ENCODE results near the gene GABRG3. TPM values are rescaled to one million over a fixed set of nuclear protein-coding genes. Genes with fewer than 3 reads are reported as not detected.

Gene GABRG3
- total RNA-seq, 3 donors from 2014 or later: 0.15 to 0.33 TPM; not detected in 1

DNA sequence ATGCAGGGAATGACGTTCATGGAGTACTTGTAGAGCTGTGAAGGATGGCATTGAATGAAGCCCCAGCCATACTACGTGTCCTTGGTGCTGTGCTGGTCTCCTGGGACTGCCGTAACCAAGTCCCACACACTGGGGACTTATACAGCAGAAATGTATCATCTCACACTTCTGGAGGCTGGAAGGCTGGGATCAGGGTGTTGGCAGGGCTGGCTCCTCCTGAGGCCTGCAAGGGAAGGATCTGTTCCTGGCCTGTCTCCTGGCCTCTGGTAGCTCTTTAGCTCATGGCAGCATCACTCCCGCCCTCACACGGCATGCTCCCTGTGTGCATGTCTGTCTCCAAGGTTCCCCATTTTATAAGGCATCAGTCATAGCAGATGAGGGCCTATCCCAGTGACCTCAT lies 29.5 kb upstream of the GABRG3 start:
- intact Hi-C loops (cut with DNase I; ENCODE audit: low total_unique reads): no loop called here
- DNase-seq (ENCODE audit: low spot score in 2 of 2): no peak
- TF ChIP-seq POLR2A (IDR thresholded peaks at IDR 0.05): no peak
- TF ChIP-seq, protein P1, sequence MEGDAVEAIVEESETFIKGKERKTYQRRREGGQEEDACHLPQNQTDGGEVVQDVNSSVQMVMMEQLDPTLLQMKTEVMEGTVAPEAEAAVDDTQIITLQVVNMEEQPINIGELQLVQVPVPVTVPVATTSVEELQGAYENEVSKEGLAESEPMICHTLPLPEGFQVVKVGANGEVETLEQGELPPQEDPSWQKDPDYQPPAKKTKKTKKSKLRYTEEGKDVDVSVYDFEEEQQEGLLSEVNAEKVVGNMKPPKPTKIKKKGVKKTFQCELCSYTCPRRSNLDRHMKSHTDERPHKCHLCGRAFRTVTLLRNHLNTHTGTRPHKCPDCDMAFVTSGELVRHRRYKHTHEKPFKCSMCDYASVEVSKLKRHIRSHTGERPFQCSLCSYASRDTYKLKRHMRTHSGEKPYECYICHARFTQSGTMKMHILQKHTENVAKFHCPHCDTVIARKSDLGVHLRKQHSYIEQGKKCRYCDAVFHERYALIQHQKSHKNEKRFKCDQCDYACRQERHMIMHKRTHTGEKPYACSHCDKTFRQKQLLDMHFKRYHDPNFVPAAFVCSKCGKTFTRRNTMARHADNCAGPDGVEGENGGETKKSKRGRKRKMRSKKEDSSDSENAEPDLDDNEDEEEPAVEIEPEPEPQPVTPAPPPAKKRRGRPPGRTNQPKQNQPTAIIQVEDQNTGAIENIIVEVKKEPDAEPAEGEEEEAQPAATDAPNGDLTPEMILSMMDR (IDR thresholded peaks at IDR 0.05): no peak
- no peak for TF ChIP-seq POLR2AphosphoS5 (IDR thresholded peaks at IDR 0.05)
- no peak overlapping the region for H3K27ac ChIP-seq
- no peaks in the 10 kb centered on the region for H3K36me3 ChIP-seq
- no peaks in the 10 kb centered on the region for H3K27me3 ChIP-seq
- H3K4me3 ChIP-seq: no peak overlapping the region
- no peaks in the 10 kb centered on the region for H3K4me1 ChIP-seq
- H3K9me3 ChIP-seq: no peaks in the 10 kb centered on the region

GRCh38 chr15:26943866-26944265 lies 27.1 kb upstream of the GABRG3 start:
- intact Hi-C loops (cut with DNase I; ENCODE audit: low total_unique reads): no loop called here
- Histone ChIP-seq H3K9me3 (no peaks in the 10 kb centered on the region), H3K27me3 (no peaks in the 10 kb centered on the region), H3K4me1 (no peaks in the 10 kb centered on the region), H3K27ac (no peak overlapping the region), H3K4me3 (no peak overlapping the region), H3K36me3 (no peaks in the 10 kb centered on the region)
- no peak for DNase-seq (ENCODE audit: low spot score in 2 of 2)
- TF ChIP-seq POLR2A (IDR thresholded peaks at IDR 0.05) (no peak), POLR2AphosphoS5 (IDR thresholded peaks at IDR 0.05) (no peak)
- TF ChIP-seq, protein P1 (IDR thresholded peaks at IDR 0.05): no peak

DNA sequence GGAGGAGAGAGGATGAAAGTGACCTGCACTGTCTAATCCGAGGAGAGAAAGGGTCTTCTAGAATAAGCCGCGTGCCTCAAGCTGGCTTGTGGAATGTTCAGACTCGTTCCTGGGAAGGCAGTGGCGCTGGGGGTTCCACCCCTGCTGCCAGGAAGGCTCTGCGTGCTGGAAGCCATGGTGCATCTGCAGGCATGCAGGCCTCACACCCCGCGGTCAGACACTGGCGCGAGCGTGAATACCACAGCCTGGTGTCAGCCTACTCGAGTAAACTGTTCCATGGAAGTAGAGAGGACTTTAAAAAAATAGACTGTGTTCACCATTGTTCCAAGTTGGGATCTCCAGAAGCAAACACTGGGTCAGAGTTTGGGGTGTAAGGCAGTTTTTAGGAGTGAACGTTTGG lies 25.9 kb upstream of the GABRG3 start:
- Histone ChIP-seq H3K9me3 (no peaks in the 10 kb centered on the region), H3K4me1 (no peaks in the 10 kb centered on the region), H3K27me3 (no peaks in the 10 kb centered on the region), H3K4me3 (no peak overlapping the region), H3K36me3 (no peaks in the 10 kb centered on the region), H3K27ac (no peak overlapping the region)
- intact Hi-C loops (cut with DNase I; ENCODE audit: low total_unique reads): no loop called here
- no peak for DNase-seq (ENCODE audit: low spot score in 2 of 2)
- no peak for TF ChIP-seq POLR2A (IDR thresholded peaks at IDR 0.05)
- TF ChIP-seq, protein P1 (IDR thresholded peaks at IDR 0.05): no peak
- no peak for TF ChIP-seq POLR2AphosphoS5 (IDR thresholded peaks at IDR 0.05)

DNA sequence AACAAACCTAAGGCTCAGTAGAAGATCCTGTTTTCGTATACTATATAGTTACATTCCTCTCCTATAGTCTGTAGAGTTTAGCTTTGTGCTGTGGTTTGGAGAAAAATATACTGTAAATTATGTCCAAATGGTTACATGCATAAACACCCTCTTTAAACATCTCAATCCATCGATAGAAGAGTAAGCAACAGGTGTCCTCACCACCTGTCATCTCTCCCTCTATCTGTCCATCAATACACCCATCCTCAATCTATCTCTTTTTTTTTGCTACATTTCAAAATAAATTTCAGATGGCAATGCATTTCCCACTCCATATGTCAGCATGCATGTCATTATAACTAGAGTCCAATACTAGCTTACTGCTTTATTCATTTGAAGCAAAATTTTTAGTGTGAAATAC lies 21.0 kb upstream of the GABRG3 start:
- Histone ChIP-seq H3K4me3 (no peak overlapping the region), H3K27ac (no peak overlapping the region), H3K4me1 (no peaks in the 10 kb centered on the region), H3K36me3 (no peaks in the 10 kb centered on the region), H3K9me3 (peaks cover 0 to 20% of the 10 kb centered on the region in 2 donors), H3K27me3 (no peaks in the 10 kb centered on the region)
- intact Hi-C loops (cut with DNase I; ENCODE audit: low total_unique reads): no loop called here
- TF ChIP-seq POLR2A (IDR thresholded peaks at IDR 0.05) (no peak), POLR2AphosphoS5 (IDR thresholded peaks at IDR 0.05) (no peak)
- TF ChIP-seq, protein P1 (IDR thresholded peaks at IDR 0.05): no peak
- DNase-seq (ENCODE audit: low spot score in 2 of 2): no peak

- peaks cover 0 to 27% of the 10 kb centered on the region in 2 donors for H3K9me3 ChIP-seq
- no peak overlapping the region for H3K27ac ChIP-seq
- no peak overlapping the region for H3K4me3 ChIP-seq
- no peaks in the 10 kb centered on the region for H3K27me3 ChIP-seq
- no peak for DNase-seq (ENCODE audit: low spot score in 2 of 2)
- H3K36me3 ChIP-seq: no peaks in the 10 kb centered on the region
- no peak for TF ChIP-seq POLR2A (IDR thresholded peaks at IDR 0.05)
- no peak for TF ChIP-seq POLR2AphosphoS5 (IDR thresholded peaks at IDR 0.05)
- TF ChIP-seq, protein P1 (IDR thresholded peaks at IDR 0.05): no peak
- H3K4me1 ChIP-seq: no peaks in the 10 kb centered on the region
- intact Hi-C loops (cut with DNase I; ENCODE audit: low total_unique reads): no loop called here
Observed at GRCh38 chr15:26954403-26954802, 16.6 kb upstream of the GABRG3 start.

All from breast epithelium (tissue), 4 donors.